ENCODE results near the gene PDE4D. TPM values are rescaled to one million over a fixed set of nuclear protein-coding genes. Genes with fewer than 3 reads are reported as not detected.

Gene PDE4D
- total and polyA plus RNA-seq, 2 donors (not counting 1 experiment from before 2014, with no cell fraction given) = 14.9 to 171 TPM

GRCh38 chr5:58969253-58969652, 924.3 kb downstream of the PDE4D start:
- TF ChIP-seq EZH2 (IDR thresholded peaks at IDR 0.05; ENCODE audit: borderline replicate concordance, insufficient read depth, low read depth, low read length, poor library complexity, severe bottlenecking) (no peak), CTCF (IDR thresholded peaks at IDR 0.05) (no peak)
- Histone ChIP-seq H3K4me3 (ENCODE audit: control extremely low read depth in 1 of 5, extremely low read depth in 1 of 5, insufficient read depth in 1 of 5, low read depth in 2 of 5, low read length in 4 of 5) (no peak overlapping the region), H4K20me1 (ENCODE audit: control insufficient read depth, insufficient read depth, low read length, poor library complexity, severe bottlenecking) (no peaks in the 10 kb centered on the region), H3K9me3 (ENCODE audit: control extremely low read depth in 1 of 3, control insufficient read depth in 2 of 3, insufficient read depth in 1 of 3, low read length in 2 of 3) (no peaks in the 10 kb centered on the region), H3K4me1 (ENCODE audit: control insufficient read depth in 2 of 2, insufficient read depth in 2 of 2, low read length in 2 of 2) (no peaks in the 10 kb centered on the region), H3K36me3 (replicated peaks in 1 of 2; ENCODE audit: control extremely low read depth in 1 of 2, control insufficient read depth in 1 of 2, extremely low read depth in 1 of 2, insufficient read depth in 2 of 2, low read length in 1 of 2) (no peaks in the 10 kb centered on the region), H3K4me2 (replicated peaks; ENCODE audit: low read depth, low read length, poor library complexity, severe bottlenecking) (no peak overlapping the region), H3K27me3 (replicated peaks in 1 of 4; ENCODE audit: control extremely low read depth in 1 of 4, control insufficient read depth in 3 of 4, insufficient read depth in 4 of 4, low read length in 3 of 4) (no peaks in the 10 kb centered on the region), H3K79me2 (ENCODE audit: control insufficient read depth, insufficient read depth, low read length) (no peaks in the 10 kb centered on the region), H3K9ac (ENCODE audit: low read length) (no peak overlapping the region), H2AFZ (ENCODE audit: insufficient read depth, low read depth, low read length, poor library complexity, severe bottlenecking) (no peak overlapping the region), H3K27ac (ENCODE audit: low read length in 2 of 2) (no peak overlapping the region)
- POLR2A ChIA-PET = no interaction called here
- CTCF ChIA-PET = interaction anchor here (0.9 kb wide), 1 partner anchor 16 kb away, joined by 3 read pairs; no protein-coding TSS in a partner anchor
- intact Hi-C loops (cut with micrococcal nuclease) = no loop called here
- no peak overlapping the region for H3K4me3 Mint-ChIP-seq
- 89% methylated on average over 1 of the region's 3 CpGs for WGBS (ENCODE audit: insufficient coverage)
- H3K4me1 Mint-ChIP-seq = no peaks in the 10 kb centered on the region
- H3K27ac Mint-ChIP-seq = no peak overlapping the region
- no peak for DNase-seq
- ATAC-seq (ENCODE audit: low read depth) = no peak
- H3K27me3 Mint-ChIP-seq = no peaks in the 10 kb centered on the region
- H3K9me3 Mint-ChIP-seq (ENCODE audit: insufficient read depth) = no peaks in the 10 kb centered on the region

DNA sequence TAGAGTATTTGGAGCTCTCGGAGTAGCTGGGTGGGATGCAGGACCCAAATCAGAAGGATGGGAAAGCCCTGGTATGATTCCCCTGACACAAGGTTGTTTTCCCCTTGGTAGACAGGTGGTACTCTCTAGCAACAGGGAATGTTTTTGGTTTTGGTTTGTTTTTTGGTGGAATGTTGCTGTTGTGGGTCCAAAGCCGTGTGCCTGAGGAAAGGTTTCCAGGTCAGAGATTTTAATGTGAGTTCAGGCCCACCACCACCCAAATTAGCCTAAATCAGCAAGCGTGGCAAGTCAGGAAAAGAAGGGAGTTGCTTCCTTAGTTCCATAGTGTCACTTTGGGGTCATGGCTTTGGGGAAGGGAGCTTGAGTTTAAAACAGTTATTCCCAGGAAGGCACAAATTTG, 925.2 kb downstream of the PDE4D start:
- Histone ChIP-seq H3K27ac (ENCODE audit: low read length in 2 of 2) (no peak overlapping the region), H3K9ac (ENCODE audit: low read length) (no peak overlapping the region), H3K4me1 (ENCODE audit: control insufficient read depth in 2 of 2, insufficient read depth in 2 of 2, low read length in 2 of 2) (no peaks in the 10 kb centered on the region), H4K20me1 (ENCODE audit: control insufficient read depth, insufficient read depth, low read length, poor library complexity, severe bottlenecking) (no peaks in the 10 kb centered on the region), H2AFZ (ENCODE audit: insufficient read depth, low read depth, low read length, poor library complexity, severe bottlenecking) (no peak overlapping the region), H3K4me3 (ENCODE audit: control extremely low read depth in 1 of 5, extremely low read depth in 1 of 5, insufficient read depth in 1 of 5, low read depth in 2 of 5, low read length in 4 of 5) (no peak overlapping the region), H3K4me2 (replicated peaks; ENCODE audit: low read depth, low read length, poor library complexity, severe bottlenecking) (no peak overlapping the region), H3K36me3 (replicated peaks in 1 of 2; ENCODE audit: control extremely low read depth in 1 of 2, control insufficient read depth in 1 of 2, extremely low read depth in 1 of 2, insufficient read depth in 2 of 2, low read length in 1 of 2) (no peaks in the 10 kb centered on the region), H3K79me2 (ENCODE audit: control insufficient read depth, insufficient read depth, low read length) (no peaks in the 10 kb centered on the region), H3K9me3 (ENCODE audit: control extremely low read depth in 1 of 3, control insufficient read depth in 2 of 3, insufficient read depth in 1 of 3, low read length in 2 of 3) (no peaks in the 10 kb centered on the region), H3K27me3 (replicated peaks in 1 of 4; ENCODE audit: control extremely low read depth in 1 of 4, control insufficient read depth in 3 of 4, insufficient read depth in 4 of 4, low read length in 3 of 4) (no peaks in the 10 kb centered on the region)
- no peaks in the 10 kb centered on the region for H3K4me1 Mint-ChIP-seq
- ATAC-seq (ENCODE audit: low read depth) = no peak
- CTCF ChIA-PET = interaction anchor here (0.9 kb wide), 1 partner anchor 17 kb away, joined by 3 read pairs; no protein-coding TSS in a partner anchor
- no peaks in the 10 kb centered on the region for H3K9me3 Mint-ChIP-seq (ENCODE audit: insufficient read depth)
- intact Hi-C loops (cut with micrococcal nuclease) = no loop called here
- no peak overlapping the region for H3K27ac Mint-ChIP-seq
- H3K27me3 Mint-ChIP-seq = peaks cover 3% of the 10 kb centered on the region
- DNase-seq = no peak
- no peak overlapping the region for H3K4me3 Mint-ChIP-seq
- no CpG with 5 or more reads among the region's 3 CpGs for WGBS (ENCODE audit: insufficient coverage)
- TF ChIP-seq EZH2 (IDR thresholded peaks at IDR 0.05; ENCODE audit: borderline replicate concordance, insufficient read depth, low read depth, low read length, poor library complexity, severe bottlenecking) (no peak), CTCF (IDR thresholded peaks at IDR 0.05) (no peak)
- POLR2A ChIA-PET = no interaction called here
